ENCODE results near the gene PHACTR3.
"Not testable (repeated sequence)": the region's sequence is repeated elsewhere in the genome, so short reads cannot be mapped to it uniquely, and the experiment has no call there.

The PHACTR3 gene

DNA sequence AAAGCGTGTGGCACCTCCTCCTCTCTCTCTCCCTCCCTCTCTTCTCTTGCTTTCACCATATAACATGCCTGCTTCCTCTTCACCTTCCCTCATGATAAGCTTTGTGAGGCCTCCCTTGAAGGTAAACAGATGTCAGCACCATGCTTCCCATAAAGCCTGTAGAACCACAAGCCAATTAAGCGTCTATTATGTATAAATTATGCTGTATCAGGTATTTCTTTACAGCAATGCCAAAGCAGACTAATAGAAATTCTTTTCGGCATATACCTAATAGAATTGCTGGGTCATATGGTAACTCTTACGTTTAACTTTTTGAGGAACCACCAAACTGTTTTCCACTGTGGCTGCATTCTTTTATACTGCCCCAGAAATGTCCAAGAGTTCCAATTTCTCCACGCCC lies 254.1 kb downstream of the PHACTR3 start:
- no peak for DNase-seq (ENCODE audit: low read depth in 3 of 3)

DNA sequence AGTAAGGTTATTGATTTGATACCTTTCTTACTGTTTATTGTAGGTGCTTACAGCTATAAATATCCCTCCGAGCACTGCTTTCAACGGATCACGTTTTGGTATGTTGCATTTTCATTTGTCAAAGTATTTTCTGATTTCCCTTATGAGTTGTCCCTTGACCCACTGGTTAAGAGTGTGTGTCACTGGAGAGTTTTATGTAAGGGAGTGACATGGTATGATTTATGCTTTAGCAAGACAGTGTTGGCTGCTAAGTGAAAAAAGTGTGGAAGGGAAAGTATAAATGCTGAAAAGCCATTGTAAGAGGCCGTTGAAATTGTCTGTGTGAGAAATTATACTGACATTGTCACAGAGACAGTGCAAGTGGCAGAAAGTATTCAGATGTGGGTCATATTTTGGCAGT lies 257.1 kb downstream of the PHACTR3 start:
- DNase-seq (ENCODE audit: low read depth in 3 of 3): no peak

DNA sequence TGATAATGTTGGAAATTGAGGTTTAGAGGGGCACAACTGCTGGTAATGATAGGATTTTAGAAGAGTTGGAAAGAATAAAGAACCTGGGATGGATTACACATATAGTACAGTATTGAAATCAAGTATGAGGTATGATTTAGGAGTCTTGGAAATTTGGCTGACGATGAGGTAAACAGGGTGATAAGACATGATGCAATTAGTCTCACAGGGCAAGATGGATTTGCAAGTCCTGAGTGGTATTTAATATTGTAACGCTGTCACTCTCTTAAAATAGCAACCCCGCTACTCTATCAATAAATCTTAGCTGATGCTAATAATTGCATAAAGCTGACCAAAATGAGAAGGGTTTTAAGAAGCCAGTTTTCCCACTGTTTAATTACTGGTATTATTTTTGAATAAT lies 258.7 kb downstream of the PHACTR3 start:
- DNase-seq (ENCODE audit: low read depth in 3 of 3): no peak

DNA sequence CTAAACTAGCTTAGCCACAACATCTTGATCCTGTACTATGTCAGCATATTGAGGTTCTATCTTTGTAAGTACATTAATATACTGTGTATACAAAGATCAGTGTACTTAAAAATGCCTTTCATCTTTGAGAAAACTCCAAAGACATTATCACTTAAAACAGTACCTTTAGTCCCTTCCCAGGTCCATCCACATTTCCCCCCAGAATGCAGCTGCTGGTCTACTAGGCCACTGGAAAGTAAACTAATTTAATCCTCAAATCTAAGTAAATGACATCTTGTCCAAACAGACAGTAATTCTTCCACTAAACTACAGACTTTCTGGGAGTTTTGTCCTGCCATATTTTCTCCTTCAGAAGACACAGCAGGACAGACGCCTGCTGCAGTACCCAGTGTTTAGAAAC lies 260.4 kb downstream of the PHACTR3 start:
- no peak for DNase-seq (ENCODE audit: low read depth in 3 of 3)

DNA sequence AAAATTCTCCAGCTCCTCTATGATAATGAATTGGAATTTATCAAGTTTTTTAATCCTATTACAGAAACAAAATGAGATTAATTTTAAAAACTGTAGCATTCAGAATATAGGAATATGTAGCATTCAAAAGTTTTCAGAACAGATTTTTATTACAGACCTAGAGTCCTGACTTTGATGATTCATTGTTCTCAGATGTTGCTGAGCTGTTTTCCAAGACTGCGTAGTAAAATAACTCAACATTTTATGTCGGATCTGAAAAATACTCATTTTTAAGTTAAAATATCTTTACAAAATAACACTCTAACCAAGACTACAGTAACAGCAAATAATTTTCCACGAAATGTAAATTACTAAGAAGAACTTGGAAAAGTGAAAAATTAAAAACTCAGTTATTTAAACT lies 262.0 kb downstream of the PHACTR3 start:
- DNase-seq (ENCODE audit: low read depth in 3 of 3): no peak

DNA sequence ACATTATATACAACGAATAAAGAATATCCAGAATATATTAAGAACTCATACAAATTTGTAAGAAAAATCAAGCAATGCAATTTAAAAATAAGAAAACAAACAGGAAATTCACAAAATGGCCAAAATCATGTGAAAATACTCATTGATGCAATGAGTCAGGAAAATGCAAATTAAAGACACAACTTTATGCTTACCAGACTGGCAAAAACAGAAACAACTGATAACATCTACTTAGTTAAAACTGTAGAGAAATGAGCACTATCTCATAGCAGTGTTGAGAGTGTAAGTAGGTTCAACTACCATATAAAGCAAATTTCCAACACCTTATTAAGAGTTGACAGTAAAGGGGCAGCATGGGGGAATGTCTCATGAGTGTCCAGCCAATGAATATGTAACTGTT lies 266.8 kb downstream of the PHACTR3 start:
- no peak for DNase-seq (ENCODE audit: low read depth in 3 of 3)

DNA sequence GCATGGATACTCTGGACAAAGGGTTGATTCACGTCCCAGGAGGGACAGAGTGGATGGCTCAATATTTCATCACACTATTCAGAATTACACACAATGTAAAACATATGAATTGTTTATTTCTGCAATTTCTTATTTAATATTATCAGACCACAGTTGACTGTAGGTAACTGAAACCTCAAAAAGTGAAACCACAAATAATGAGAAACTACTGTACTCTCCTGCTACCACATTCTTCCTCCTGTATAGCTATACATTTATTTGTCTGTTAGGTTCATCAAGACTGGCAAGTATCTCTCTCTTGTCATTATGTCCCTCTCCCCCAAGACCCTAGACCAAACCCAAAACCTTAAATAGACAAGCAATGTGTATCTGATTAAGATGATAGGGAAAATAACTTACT lies 269.1 kb downstream of the PHACTR3 start:
- no peak for DNase-seq (ENCODE audit: low read depth in 3 of 3)

DNA sequence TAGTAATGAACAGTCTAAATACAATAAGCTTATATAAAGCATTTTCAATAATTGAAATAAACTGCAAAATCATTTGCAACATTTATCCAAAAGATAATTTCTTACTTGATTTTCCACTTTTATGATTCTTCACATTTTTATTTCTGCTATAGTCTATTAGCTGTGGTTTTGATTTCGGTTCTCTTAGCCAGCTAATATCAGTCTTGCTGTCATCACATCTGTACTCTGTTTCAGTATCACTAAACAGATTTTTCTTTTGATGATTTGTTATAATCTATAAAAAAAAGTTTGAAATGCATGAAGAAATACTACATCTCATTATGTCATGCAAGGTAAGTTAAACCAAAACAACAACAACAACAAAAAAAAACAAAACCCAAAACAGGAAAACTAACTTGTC lies 275.9 kb downstream of the PHACTR3 start:
- no peak for DNase-seq (ENCODE audit: low read depth in 3 of 3)

DNA sequence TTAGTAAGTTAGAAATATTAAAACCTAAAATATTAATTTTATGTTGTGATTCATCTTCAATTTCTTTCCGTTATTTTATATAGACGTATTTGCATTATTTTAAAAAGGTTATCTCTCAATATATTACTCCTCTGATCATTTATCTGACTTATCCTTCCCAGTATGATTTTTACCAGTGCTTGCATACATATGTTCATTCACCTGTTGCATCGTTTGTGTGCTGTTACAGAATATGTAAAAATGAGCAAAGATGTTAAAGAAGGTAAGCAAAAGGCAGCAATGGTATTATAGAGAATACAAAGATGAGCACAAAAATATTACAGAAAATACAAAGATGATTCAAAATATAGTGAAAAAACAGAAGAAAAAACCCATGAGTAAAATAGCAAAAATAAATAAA lies 280.2 kb downstream of the PHACTR3 start:
- no peak for DNase-seq (ENCODE audit: low read depth in 3 of 3)

DNA sequence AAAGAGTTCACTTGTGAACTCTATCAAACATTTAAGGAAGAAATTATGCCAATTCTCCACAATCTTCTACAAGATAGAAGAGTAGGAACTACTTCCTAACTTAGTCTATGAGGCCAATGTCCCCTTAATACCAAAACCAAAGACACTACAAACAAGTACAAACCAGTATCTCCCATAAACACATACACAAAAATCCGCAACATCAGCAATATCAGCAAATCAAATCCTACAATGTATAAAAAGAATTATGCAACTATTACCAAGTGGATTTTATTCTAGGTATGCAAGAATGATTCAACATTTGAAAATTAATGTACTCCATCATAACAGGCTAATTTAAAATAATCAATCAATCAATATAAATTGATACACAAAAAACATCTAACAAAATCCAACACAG lies 283.7 kb downstream of the PHACTR3 start:
- no peak for DNase-seq (ENCODE audit: low read depth in 3 of 3)

DNA sequence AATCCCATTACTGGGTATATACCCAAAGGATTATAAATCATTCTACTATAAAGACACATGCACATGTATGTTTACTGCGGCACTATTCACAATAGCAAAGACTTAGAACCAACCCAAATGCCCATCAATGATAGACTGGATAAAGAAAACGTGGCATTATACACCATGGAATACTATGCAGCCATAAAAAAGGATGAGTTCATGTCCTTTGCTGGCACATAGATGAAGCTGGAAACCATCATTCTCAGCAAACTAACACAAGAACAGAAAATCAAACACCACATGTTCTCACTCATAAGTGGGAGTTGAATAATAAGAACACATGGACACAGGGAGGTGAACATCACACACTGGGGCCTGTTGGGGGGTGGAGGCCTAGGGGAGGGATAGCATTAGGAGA lies 285.7 kb downstream of the PHACTR3 start:
- not testable (repeated sequence) for DNase-seq (ENCODE audit: low read depth in 3 of 3)

DNA sequence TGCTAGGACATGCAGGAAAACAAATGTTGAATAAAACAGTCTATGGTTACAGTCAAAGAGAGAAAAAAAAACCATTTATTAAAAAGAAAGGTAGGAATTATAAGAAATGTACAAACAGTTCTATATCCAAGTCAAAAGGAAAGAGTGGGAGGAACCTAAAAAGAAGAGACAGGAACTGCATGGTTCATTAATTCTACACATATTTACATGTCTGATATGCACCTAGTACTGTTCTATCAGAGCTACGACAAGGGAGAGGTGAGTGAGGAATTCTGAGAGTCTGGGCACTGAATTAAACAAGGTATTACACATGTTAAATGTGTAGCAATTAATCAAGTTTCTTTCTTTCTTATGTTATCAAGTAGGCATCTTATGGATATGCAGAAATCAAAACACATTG lies 287.2 kb downstream of the PHACTR3 start:
- no peak for DNase-seq (ENCODE audit: low read depth in 3 of 3)

DNA sequence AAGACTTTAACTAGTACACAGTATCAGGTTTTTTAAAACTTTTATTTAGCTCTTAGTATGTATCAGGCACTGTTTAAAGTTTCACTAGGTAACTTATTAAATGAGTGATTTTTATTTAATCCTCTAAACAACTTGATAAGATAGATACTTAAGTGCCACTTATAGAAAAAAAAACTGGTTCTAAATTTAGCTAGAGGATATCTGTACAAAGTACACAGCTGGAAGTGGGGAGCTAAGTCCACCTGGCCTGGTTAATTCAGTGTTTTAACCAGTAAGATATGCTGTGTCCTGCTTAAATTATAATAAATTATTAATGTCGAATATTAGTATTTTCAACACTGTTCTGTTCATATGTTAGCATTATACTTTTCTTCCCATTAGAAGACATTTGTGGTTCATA lies 291.6 kb downstream of the PHACTR3 start:
- no peak for DNase-seq (ENCODE audit: low read depth in 3 of 3)
